OCI-LY7 (cell line): ENCODE results near the gene LORICRIN. TPM values are rescaled to one million over a fixed set of nuclear protein-coding genes. Genes with fewer than 3 reads are reported as not detected.

Experiments used
- BruUV-seq: library from RNA; stranded (reverse); fragments of 400-500 nt; replicated peaks from 2 replicates; lab custom pipeline; 2021; lab: Mats Ljungman, UMichigan
- CTCF ChIA-PET: fragments of 300-600 bp; sonication (Branson Sonifier 250); formaldehyde crosslinking; loops from one replicate; lab custom pipeline; 2022; ENCODE audit warnings: antibody characterized with exemption; ENCODE audit not compliant: unreplicated experiment; lab: Charles Lee
- POLR2A ChIA-PET: fragments of 300-600 bp; sonication (Branson Sonifier 250); formaldehyde crosslinking; loops from one replicate; lab custom pipeline; 2022; ENCODE audit warnings: antibody characterized with exemption; lab: Charles Lee
- DNase-seq: peaks from one replicate; pipeline ENCODE4 v3.0.0-alpha.2; 2015; ENCODE audit warnings: low spot score
- H2AFZ ChIP-seq: fragments of 200-600 bp; sonication (generic), shearing (Covaris generic); 2 replicates; pipeline ENCODE4 v1.6.1; 2014; ENCODE audit warnings: mild to moderate bottlenecking, antibody characterized with exemption, low read length, moderate library complexity
- H3K27ac ChIP-seq: fragments of 200-600 bp; sonication (generic); 2 replicates; pipeline ENCODE4 v1.5.1; 2014; ENCODE audit warnings: mixed run types, low read depth, mild to moderate bottlenecking, moderate library complexity, low read length, inconsistent platforms; ENCODE audit not compliant: poor library complexity, severe bottlenecking
- H3K36me3 ChIP-seq: fragments of 200-600 bp; sonication (generic); 2 replicates; pipeline ENCODE4 v1.6.1; 2014; ENCODE audit warnings: mild to moderate bottlenecking, antibody characterized with exemption, low read length, moderate library complexity, mixed read lengths; ENCODE audit not compliant: insufficient read depth
- H3K4me1 ChIP-seq: fragments of 200-600 bp; sonication (generic); 2 replicates; pipeline ENCODE4 v1.5.1; 2014; ENCODE audit warnings: mild to moderate bottlenecking, low read length; ENCODE audit not compliant: insufficient read depth, poor library complexity, severe bottlenecking
- H3K4me2 ChIP-seq: fragments of 200-600 bp; sonication (generic); 2 replicates; pipeline ENCODE4 v1.6.1; 2014; ENCODE audit warnings: mild to moderate bottlenecking, low read length
- H3K4me3 ChIP-seq: fragments of 200-600 bp; sonication (generic); 2 replicates; pipeline ENCODE4 v1.5.1; 2014; ENCODE audit warnings: mild to moderate bottlenecking, low read depth, low read length; ENCODE audit not compliant: poor library complexity, severe bottlenecking
- H3K79me2 ChIP-seq: fragments of 200-600 bp; sonication (generic); 2 replicates; pipeline ENCODE4 v1.6.1; 2016; ENCODE audit warnings: low read depth, mild to moderate bottlenecking, low read length, moderate library complexity, mixed read lengths; ENCODE audit not compliant: insufficient read depth
- H3K9me2 ChIP-seq: fragments of 200-600 bp; sonication (generic); 2 replicates; pipeline ENCODE4 v1.6.1; 2016; ENCODE audit warnings: mild to moderate bottlenecking, low read length, mixed read lengths; ENCODE audit not compliant: insufficient read depth
- H3K9me3 ChIP-seq: fragments of 200-600 bp; sonication (generic); 2 replicates; pipeline ENCODE4 v1.6.1; 2014; ENCODE audit warnings: mild to moderate bottlenecking, mixed run types, low read length, mixed read lengths
- H4K20me1 ChIP-seq: fragments of 200-600 bp; sonication (generic); 2 replicates; pipeline ENCODE4 v1.6.1; 2014; ENCODE audit warnings: mild to moderate bottlenecking, antibody characterized with exemption, low read length, moderate library complexity, mixed read lengths; ENCODE audit not compliant: insufficient read depth
- CTCF ChIP-seq: fragments of 200-600 bp; sonication (generic); conservative IDR thresholded peaks from 2 replicates; pipeline ENCODE4 v1.5.1; 2014; ENCODE audit warnings: mild to moderate bottlenecking, antibody characterized with exemption, low read length, moderate library complexity, mixed read lengths
- EZH2phosphoT487 ChIP-seq: fragments of 200-600 bp; sonication (generic); IDR thresholded peaks from 2 replicates; pipeline ENCODE4 v1.6.1; 2018; ENCODE audit warnings: low read depth, borderline replicate concordance, mild to moderate bottlenecking, mixed run types, antibody characterized with exemption, low read length, moderate library complexity, mixed read lengths
- intact Hi-C: fragments of 100-400 bp; cut with micrococcal nuclease; formaldehyde crosslinking; loops from one replicate; pipeline ENCODE4 v1.10.0; 2022; ENCODE audit not compliant: unreplicated experiment
- total RNA-seq, 2 experiments: library from RNA; depleted of rRNA in 1 of 2; stranded (reverse); fragments of >200 nt in 1 of 2; shearing (Covaris generic) in 1 of 2; gene quantifications; 2 replicates each; pipeline ENCODE4 v1.2.3, GENCODE V29; 2014 to 2022

Gene LORICRIN
- total RNA-seq, 2 experiments from 2014 or later = not detected

GRCh38 chr1:153293480-153293775, 33.9 kb downstream of the LORICRIN start:
- TF ChIP-seq EZH2phosphoT487 (no peak), CTCF (no peak)
- H3K4me3 ChIP-seq = no peak overlapping the region
- H3K9me2 ChIP-seq = no peaks in the 10 kb centered on the region
- H3K4me2 ChIP-seq = no peak overlapping the region
- H4K20me1 ChIP-seq = no peaks in the 10 kb centered on the region
- H3K36me3 ChIP-seq = no peaks in the 10 kb centered on the region
- ChIA-PET CTCF (no interaction called here), POLR2A (no interaction called here)
- no peak overlapping the region for H3K27ac ChIP-seq
- no peaks in the 10 kb centered on the region for H3K4me1 ChIP-seq
- intact Hi-C loops = no loop called here
- H3K9me3 ChIP-seq = no peaks in the 10 kb centered on the region
- H2AFZ ChIP-seq = no peak overlapping the region
- no TSS peak for BruUV-seq
- DNase-seq = no peak
- no peaks in the 10 kb centered on the region for H3K79me2 ChIP-seq

- no peak for TF ChIP-seq EZH2phosphoT487
- TF ChIP-seq CTCF = no peak
- Histone ChIP-seq H3K4me3 (no peak overlapping the region), H2AFZ (no peak overlapping the region), H3K9me2 (no peaks in the 10 kb centered on the region), H4K20me1 (no peaks in the 10 kb centered on the region), H3K9me3 (no peaks in the 10 kb centered on the region), H3K4me2 (no peak overlapping the region), H3K79me2 (no peaks in the 10 kb centered on the region), H3K4me1 (no peaks in the 10 kb centered on the region), H3K27ac (no peak overlapping the region), H3K36me3 (no peaks in the 10 kb centered on the region)
- POLR2A ChIA-PET = no interaction called here
- no peak for DNase-seq
- CTCF ChIA-PET = no interaction called here
- intact Hi-C loops = no loop called here
- no TSS peak for BruUV-seq
Measured at GRCh38 chr1:153293851-153294250, 34.4 kb downstream of the LORICRIN start.

GRCh38 chr1:153302308-153302707, 42.8 kb downstream of the LORICRIN start:
- no peak for DNase-seq
- H3K79me2 ChIP-seq = no peaks in the 10 kb centered on the region
- no peak overlapping the region for H3K27ac ChIP-seq
- no peak overlapping the region for H3K4me2 ChIP-seq
- H3K36me3 ChIP-seq = no peaks in the 10 kb centered on the region
- H3K9me3 ChIP-seq = no peaks in the 10 kb centered on the region
- intact Hi-C loops = no loop called here
- no peaks in the 10 kb centered on the region for H3K9me2 ChIP-seq
- no peaks in the 10 kb centered on the region for H4K20me1 ChIP-seq
- POLR2A ChIA-PET = no interaction called here
- H3K4me1 ChIP-seq = no peaks in the 10 kb centered on the region
- H3K4me3 ChIP-seq = no peak overlapping the region
- no TSS peak for BruUV-seq
- CTCF ChIA-PET = no interaction called here
- no peak overlapping the region for H2AFZ ChIP-seq
- no peak for TF ChIP-seq CTCF
